ENCODE data around the gene WDR6.

The WDR6 gene

DNA sequence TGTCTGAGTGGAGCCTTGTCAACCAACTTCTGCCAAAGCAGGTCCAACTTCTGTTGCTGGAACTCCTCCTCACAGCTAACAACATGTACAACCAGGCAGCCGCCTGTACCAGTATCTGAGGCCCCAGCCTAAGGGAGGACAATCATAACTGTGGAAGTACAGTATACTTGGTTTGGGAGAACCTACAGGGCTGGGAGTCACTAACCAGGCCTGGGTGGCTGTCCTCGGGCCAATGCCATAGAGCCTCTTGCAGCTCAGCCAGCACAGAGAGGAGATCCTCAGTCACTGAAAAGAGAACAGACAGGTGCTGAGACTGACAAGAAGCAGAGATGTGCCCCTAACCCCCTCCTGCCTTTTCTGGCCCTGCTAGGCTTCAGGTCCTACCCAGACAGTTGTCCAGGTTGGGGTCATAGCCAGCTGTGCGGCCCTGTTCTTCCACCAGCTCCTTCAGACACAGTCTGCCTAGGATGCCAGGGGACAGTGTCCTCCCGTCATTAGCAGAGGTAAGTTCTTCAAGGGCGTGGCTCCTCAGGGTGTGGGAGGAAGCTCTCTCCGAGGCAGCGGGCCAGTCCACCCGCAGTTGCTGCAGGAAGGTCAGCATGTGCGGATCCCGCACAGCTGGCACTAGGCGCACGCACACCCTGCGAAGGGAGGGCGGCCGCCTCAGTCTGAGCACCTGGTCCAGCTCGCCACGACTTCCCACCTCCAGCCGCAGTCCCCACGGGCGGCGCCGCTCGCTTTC, 10.2 kb downstream of the WDR6 start:
- no peak for DNase-seq

DNA sequence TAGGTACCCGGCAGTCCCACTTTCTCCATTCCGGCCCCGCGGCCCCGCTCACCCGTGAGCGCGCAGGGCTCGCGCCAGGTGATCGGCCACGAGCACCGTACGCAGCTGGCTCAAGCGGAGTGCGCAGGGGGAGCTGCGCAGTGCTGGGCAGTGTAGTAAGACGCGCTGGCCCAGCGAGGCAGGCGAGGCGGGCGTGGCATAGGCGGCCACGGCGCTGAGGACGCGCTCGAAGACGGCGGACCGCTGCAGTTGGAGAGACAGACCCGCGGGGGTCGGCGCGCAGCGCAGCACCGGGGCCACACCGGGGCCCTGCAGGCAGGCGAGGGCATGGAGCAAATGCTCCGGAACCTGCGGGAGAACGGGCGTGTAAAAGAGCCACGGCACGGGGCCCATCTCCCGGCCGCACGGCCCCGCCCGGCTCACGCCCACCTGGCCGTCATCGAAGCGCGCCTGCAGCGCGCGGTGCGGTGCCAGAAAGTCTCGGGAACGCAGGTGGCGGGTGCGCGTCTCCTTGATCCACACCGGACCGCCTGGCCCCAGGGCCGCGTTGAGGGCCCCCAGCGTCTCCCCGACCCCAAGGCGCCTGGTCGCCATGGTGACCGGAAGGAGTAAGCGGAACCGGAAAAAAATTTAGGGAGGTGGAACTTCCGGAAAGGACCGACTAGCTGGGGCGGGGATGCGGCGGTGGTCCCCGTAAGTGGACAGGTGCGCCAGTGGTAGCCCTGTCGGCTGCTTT, 10.9 kb downstream of the WDR6 start, which contains the start of gene DALRD3:
Gene DALRD3, minus strand, starts transcription at position 610 of the 736 bp plus-strand sequence. Its CDS starts 16 bp downstream, at position 594.
- DNase-seq, result peak; percentile 50

GRCh38 chr3:49018707-49019006, 11.5 kb downstream of the WDR6 start:
- no peak for DNase-seq

DNA sequence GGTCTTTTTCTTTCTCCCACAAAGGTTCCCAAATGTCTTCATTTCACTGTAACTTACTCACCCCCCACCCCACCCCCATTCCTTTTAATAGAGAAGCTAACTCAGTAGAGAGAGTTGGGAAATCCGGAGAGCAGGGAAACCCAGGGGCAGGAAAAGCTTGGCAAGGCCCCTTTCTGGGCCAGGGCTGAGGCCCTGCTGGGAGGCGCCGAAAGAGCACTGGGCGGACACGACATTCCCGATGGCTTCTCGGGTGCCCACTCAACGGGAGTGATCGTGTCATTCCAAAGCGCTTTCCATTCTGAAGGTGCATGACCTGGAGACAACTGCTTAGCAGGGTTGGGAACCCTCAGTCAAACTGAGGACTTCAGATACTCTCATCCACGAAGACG, 12.7 kb downstream of the WDR6 start:
- DNase-seq, result no peak

GRCh38 chr3:49020330-49021212, 13.4 kb downstream of the WDR6 start:
- no peak for DNase-seq

GRCh38 chr3:49021213-49021812, 14.1 kb downstream of the WDR6 start:
- peak; percentile 97 for DNase-seq

- DNase-seq, result peak; percentile 90
Observed at GRCh38 chr3:49021813-49022687, 14.9 kb downstream of the WDR6 start, which contains the start of gene NDUFAF3. Gene NDUFAF3, plus strand, starts transcription at chr3:49022121. Its CDS starts 24 bp downstream, at chr3:49022145.

- DNase-seq, result no peak
Observed at GRCh38 chr3:49022688-49023171, 15.5 kb downstream of the WDR6 start.

- no peak for DNase-seq
Observed at GRCh38 chr3:49023775-49024174, 16.6 kb downstream of the WDR6 start.

DNA sequence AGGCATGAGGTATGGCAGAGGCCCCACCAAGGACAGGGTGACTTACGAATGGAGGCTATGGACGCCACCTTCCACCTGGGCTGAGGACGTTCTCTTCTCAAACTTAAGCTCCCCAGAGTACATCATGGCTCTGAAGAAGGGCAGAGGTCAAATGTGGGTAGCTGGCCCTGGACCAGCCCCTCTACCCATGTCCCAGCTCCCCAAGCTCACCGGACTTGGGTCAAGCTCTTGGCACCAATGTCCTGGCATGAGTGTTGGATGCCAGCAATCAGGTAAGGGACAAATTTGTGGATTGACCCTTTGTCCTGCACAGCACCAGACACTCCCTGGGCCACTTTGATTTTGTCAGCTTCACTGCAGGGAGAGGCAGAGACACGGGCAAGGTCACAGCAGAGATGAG, 17.3 kb downstream of the WDR6 start:
- DNase-seq, result no peak

DNA sequence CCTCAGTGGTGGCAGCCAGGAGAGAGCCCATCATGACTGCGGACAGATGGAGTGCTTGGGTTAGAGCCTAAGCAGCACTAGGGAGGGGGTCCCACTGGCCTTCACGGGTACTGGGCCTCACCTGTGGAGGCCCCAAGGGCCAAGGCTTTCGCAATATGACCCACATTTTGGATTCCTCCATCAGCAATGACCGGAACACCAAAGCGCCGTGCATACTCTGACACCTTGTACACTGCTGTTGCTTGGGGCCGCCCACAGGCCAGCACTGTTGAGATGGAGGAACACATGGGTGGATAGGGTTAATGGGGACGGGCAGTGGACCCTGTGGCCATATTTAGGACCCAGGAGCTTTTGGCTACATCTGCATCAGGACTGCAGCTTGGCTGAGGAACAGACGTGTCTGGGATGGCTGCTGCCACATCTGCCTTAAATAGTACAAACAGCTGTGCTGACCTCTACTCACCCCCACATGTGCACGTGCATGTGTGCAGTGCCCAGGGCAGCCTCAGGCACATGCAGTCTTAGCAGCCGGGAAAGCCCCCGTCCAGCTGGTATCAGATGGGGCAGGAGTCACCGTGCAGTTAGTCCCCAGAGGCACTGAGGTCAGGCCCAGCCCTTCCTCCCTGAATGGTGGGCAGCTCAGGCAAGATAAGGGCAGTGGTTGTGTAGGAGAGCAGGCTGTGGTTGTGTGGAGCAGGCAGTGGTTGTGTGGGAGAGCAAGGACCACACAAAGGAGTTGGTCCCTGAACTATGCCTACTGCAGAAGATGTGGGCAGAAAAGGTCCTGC, 18.0 kb downstream of the WDR6 start:
- DNase-seq, result no peak

DNA sequence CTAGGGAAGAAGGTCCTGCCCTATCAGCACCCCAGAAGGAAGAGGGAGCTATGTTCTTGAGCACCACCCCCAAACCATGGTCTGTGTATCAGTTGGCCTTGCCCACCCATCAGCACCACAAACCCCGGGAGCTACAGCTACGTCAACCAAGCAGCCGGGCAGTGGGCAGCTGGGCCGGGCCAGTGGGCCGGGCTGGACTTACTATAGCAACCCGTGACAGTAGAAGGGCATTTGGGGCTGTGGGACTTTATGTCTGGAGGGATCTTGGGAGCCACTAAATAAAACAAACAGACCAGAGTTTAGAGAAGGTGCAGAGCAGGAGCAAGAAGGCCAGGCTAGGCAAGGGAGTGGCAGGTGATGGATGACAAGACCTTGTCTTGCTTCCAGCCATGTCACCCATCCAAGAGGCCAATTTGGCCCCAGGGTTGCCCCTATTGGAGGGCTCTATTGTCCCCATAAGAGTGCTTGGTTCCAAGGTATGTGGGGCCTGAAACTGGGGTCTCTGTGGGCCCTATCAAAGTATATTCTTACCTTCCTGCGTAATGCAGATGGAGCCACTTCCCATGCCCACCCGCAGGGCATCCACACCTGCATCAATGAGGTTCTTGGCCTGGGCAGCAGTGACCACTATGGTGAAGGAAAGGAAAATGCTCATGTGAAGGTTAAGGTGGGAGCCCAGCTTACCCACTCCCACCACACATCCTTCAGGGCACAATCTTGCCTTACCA, 18.8 kb downstream of the WDR6 start:
- no peak for DNase-seq

- DNase-seq, result no peak
Observed at GRCh38 chr3:49026536-49026935, 19.3 kb downstream of the WDR6 start.

GRCh38 chr3:49027634-49028033, 20.4 kb downstream of the WDR6 start:
- no peak for DNase-seq

DNA sequence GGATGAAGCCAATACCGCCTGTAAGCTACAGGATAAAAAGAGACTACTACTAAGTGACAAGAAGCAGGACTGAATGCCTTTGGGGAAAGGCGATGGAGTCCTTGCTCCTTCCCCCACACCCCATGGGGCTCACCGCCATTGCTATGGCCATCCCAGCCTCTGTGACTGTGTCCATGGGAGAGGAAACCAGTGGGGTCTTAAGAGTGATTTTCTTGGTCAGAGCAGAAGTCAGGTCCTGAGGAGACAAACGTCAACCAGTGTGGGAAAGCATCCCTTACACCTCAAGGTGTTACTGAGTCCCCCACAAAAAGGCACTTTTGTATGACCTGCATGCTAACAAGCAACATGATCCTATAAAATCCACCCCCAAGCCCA, 21.1 kb downstream of the WDR6 start:
- DNase-seq, result no peak

DNA sequence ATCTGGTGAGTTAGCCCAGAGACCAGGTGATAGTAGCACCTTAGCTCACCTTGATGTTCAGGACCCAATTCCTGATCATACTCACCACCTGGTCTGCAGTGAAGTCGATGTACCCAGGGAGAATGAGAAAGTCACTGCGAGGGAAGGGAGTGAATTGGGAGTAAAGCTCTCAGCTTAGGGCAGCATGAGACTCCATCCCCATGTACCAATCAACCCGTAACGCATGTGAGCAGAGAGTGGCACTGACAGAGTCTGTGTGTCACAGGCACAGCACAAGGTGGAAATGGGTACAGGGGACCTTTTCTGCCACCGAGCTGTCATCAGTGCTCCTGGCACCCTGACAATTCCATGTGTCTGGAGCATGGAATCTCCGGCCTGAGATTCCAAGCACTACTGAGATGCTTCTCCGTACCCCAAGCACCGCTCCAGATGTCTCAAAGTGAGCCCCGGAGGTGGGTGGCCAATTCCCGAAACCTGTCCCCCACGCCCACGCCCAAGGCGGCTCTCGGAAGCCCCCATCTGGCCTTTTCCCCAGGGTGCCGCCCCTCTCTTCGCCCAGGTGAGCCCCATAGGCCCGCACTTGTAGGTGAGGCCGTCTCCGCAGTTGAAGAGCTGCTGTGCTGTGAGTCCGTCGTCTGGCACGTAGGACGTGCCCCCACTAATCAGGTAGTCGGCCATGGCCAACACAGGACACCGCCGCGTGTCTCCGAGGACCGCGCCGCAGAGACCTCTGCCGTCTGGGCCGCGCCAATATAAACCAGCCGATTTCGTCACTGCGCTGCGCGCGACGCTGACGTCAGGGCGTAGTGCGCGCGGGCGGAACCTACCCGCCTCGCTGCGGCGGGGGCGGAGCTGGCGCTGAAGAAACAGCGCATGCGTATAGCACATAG, 21.7 kb downstream of the WDR6 start, which contains the start of gene IMPDH2:
Gene IMPDH2, minus strand, starts transcription at position 726 of the 890 bp plus-strand sequence. Its CDS starts 48 bp downstream, at position 678.
- DNase-seq, result peak; percentile 91

- DNase-seq, result no peak
Observed at GRCh38 chr3:49029563-49029884, 22.3 kb downstream of the WDR6 start.

GRCh38 chr3:49030321-49030720, 23.1 kb downstream of the WDR6 start:
- no peak for DNase-seq

DNA sequence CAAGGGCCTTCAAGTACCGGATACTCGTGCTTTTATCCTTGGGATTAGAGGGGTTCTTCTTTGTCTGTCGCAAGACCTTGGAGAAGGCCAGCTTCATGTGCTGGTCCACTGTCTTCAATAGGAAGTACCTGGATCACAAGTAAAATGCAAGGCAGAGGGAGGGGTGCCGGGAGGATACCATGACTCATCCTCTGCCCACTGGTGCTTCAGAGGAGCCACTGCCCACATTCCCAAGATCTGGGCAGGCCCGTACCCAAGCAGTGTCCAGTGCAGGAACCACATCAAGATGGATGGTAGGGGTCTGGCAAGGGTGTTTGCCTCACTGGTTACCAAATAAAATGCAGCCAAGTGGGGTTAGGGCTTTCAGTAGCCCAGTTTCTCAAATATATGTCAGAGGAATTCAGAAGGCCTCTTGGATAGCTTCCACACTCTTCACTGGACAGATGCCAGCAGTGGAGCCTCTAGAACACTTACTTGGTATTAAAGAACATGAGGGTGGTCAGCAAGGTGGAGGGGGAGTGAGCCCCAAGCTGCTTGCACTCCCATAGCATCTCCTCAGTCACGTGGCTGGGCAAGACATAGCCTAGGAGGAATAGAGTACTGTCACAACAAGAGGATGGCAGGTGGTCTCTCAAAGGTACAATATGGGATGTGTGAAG, 25.6 kb downstream of the WDR6 start:
- no peak for DNase-seq
